Smooth muscle cell (in vitro differentiated cells): Measurements from ENCODE around the gene VWA3B. TPM values are rescaled to one million over a fixed set of nuclear protein-coding genes. Genes with fewer than 3 reads are reported as not detected.
A peak's percentile ranks its signal among the peaks of the same experiment; 100 is the strongest.

Source experiments
- DNase-seq: peaks from one replicate; lab custom pipeline; 2025; ENCODE audit not compliant: unreplicated experiment; lab: John Stamatoyannopoulos, UW
- H2AFZ ChIP-seq: fragments of 200-600 bp; sonication (generic); 2 replicates; pipeline ENCODE4 v1.6.0; 2016; ENCODE audit warnings: antibody characterized with exemption, low read depth, mild to moderate bottlenecking
- H3F3A ChIP-seq: fragments of 200-600 bp; sonication (generic); 2 replicates; pipeline ENCODE4 v1.6.0; 2017; ENCODE audit warnings: antibody characterized with exemption, low read depth
- H3K27ac ChIP-seq: fragments of 200-600 bp; sonication (generic); 2 replicates; pipeline ENCODE4 v1.5.1; 2016; ENCODE audit warnings: low read depth, mild to moderate bottlenecking
- H3K27me3 ChIP-seq: fragments of 200-600 bp; sonication (generic); 2 replicates; pipeline ENCODE4 v1.6.1; 2016; ENCODE audit warnings: low read depth, mild to moderate bottlenecking
- H3K36me3 ChIP-seq: fragments of 200-600 bp; sonication (generic); 2 replicates; pipeline ENCODE4 v1.5.1; 2016; ENCODE audit warnings: low read depth
- H3K4me1 ChIP-seq: fragments of 200-600 bp; sonication (generic); 2 replicates; pipeline ENCODE4 v1.5.1; 2016; ENCODE audit warnings: low read depth
- H3K4me2 ChIP-seq: fragments of 200-600 bp; sonication (generic); 2 replicates; pipeline ENCODE4 v1.6.0; 2016; ENCODE audit warnings: mild to moderate bottlenecking
- H3K4me3 ChIP-seq: fragments of 200-600 bp; sonication (generic); 2 replicates; pipeline ENCODE4 v1.5.1; 2016; ENCODE audit warnings: mild to moderate bottlenecking
- H3K79me2 ChIP-seq: fragments of 200-600 bp; sonication (generic); 2 replicates; pipeline ENCODE4 v1.6.0; 2016; ENCODE audit warnings: low read depth, mild to moderate bottlenecking
- H3K9ac ChIP-seq: fragments of 200-600 bp; sonication (generic); 2 replicates; pipeline ENCODE4 v1.6.0; 2016; ENCODE audit warnings: low read depth
- H3K9me3 ChIP-seq: fragments of 200-600 bp; sonication (generic); replicated peaks from 2 replicates; pipeline ENCODE4 v1.5.1; 2016; ENCODE audit warnings: low read depth
- H4K20me1 ChIP-seq: fragments of 200-600 bp; sonication (generic); 2 replicates; pipeline ENCODE4 v1.6.0; 2016; ENCODE audit warnings: low read depth
- CTCF ChIP-seq: fragments of 200-600 bp; sonication (generic); IDR thresholded peaks from 2 replicates; pipeline ENCODE4 v1.5.1; 2017; ENCODE audit warnings: borderline replicate concordance, mild to moderate bottlenecking, antibody characterized with exemption; ENCODE audit not compliant: insufficient read depth, poor library complexity, severe bottlenecking
- WGBS: methylation state at CpG from one replicate; pipeline ENCODE4 v1.1.7; 2016; ENCODE audit warnings: low lambda C conversion rate; 5-methylcytosine and 5-hydroxymethylcytosine counted together
- polyA plus RNA-seq: library from polyadenylated mRNA; unstranded; fragments of >200 nt; fragmentation: Nextera tagmentation; extraction: Ambion mirVana; gene quantifications from 2 replicates; pipeline ENCODE4 v1.2.1, GENCODE V29; 2016
- total RNA-seq: library from RNA; depleted of rRNA; stranded (reverse); fragments of >200 nt; gene quantifications from 2 replicates; pipeline ENCODE4 v1.2.3, GENCODE V29; 2014

The VWA3B gene
- total RNA-seq (not detected in 2 replicates), polyA plus RNA-seq (not detected in 2 replicates)

GRCh38 chr2:98086491-98087446 lies at the start of gene VWA3B:
Gene VWA3B (plus strand): TSS chr2:98087167. CDS start chr2:98093093, 5,926 bp downstream.
- no peaks in the 10 kb centered on the region for H3K79me2 ChIP-seq
- no peaks in the 10 kb centered on the region for H3F3A ChIP-seq
- H4K20me1 ChIP-seq: no peaks in the 10 kb centered on the region
- 1% methylated on average over 72 of the region's 74 CpGs for WGBS
- no peaks in the 10 kb centered on the region for H3K36me3 ChIP-seq
- no peaks in the 10 kb centered on the region for H3K9me3 ChIP-seq
- peak within 1 kb of the TSS; percentile 54 for H3K9ac ChIP-seq
- peak within 1 kb of the TSS; percentile 68 for H3K4me3 ChIP-seq
- H3K4me1 ChIP-seq: peaks cover 6% of the 10 kb centered on the region
- no peak for TF ChIP-seq CTCF
- peak within 1 kb of the TSS; percentile 91 for H3K4me2 ChIP-seq
- H3K27me3 ChIP-seq: peaks cover 33% of the 10 kb centered on the region
- peak; percentile 11 for DNase-seq
- H3K27ac ChIP-seq: no peak within 1 kb of the TSS
- peak within 1 kb of the TSS; percentile 93 for H2AFZ ChIP-seq

DNA sequence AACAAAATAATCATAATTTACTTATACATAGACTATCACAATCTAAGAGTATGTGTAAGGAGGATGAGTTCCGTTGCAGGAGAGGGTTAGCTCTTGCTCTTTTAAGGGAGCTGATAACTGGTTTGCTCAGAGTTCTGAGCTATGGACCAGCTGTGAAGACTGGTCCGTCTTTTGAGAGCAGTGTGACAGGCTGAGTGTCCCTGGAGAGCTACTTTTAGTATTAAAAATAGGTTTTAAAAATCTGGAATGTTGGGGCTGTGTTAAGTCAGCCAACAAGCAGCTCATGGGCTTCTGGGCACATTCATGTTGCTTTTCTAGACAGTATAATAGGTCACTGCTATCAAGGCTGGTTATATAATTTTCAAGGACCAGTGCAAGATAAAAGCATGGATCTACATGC lies 49.8 kb upstream of the VWA3B start:
- no peaks in the 10 kb centered on the region for H3K27me3 ChIP-seq
- 56% methylated on average over 2 of the region's 2 CpGs for WGBS
- H4K20me1 ChIP-seq: no peaks in the 10 kb centered on the region
- H3K79me2 ChIP-seq: no peaks in the 10 kb centered on the region
- H3K4me3 ChIP-seq: no peak overlapping the region
- H3K4me1 ChIP-seq: no peaks in the 10 kb centered on the region
- no peak for TF ChIP-seq CTCF
- H3K9ac ChIP-seq: no peak overlapping the region
- H3F3A ChIP-seq: no peaks in the 10 kb centered on the region
- no peaks in the 10 kb centered on the region for H3K9me3 ChIP-seq
- H2AFZ ChIP-seq: no peak overlapping the region
- no peak overlapping the region for H3K4me2 ChIP-seq
- H3K27ac ChIP-seq: no peak overlapping the region
- DNase-seq: no peak
- H3K36me3 ChIP-seq: no peaks in the 10 kb centered on the region

- Histone ChIP-seq H3K79me2 (no peaks in the 10 kb centered on the region), H3K4me3 (no peak overlapping the region), H3K4me1 (no peaks in the 10 kb centered on the region), H3F3A (no peaks in the 10 kb centered on the region), H3K36me3 (no peaks in the 10 kb centered on the region), H3K9me3 (no peaks in the 10 kb centered on the region), H3K27ac (no peak overlapping the region), H3K27me3 (no peaks in the 10 kb centered on the region), H3K4me2 (no peak overlapping the region), H4K20me1 (no peaks in the 10 kb centered on the region), H2AFZ (no peak overlapping the region), H3K9ac (no peak overlapping the region)
- DNase-seq: no peak
- no peak for TF ChIP-seq CTCF
- WGBS: 72% methylated on average over 2 of the region's 2 CpGs
Observed at GRCh38 chr2:98037666-98038336, 49.2 kb upstream of the VWA3B start.
